ENCODE measurements around the gene FOXQ1. TPM values are rescaled to one million over a fixed set of nuclear protein-coding genes. Genes with fewer than 3 reads are reported as not detected.
A peak's percentile ranks its signal among the peaks of the same experiment; 100 is the strongest.

FOXQ1 gene
- total RNA-seq, 1 experiment from 2014 or later, result 55.8 TPM

DNA sequence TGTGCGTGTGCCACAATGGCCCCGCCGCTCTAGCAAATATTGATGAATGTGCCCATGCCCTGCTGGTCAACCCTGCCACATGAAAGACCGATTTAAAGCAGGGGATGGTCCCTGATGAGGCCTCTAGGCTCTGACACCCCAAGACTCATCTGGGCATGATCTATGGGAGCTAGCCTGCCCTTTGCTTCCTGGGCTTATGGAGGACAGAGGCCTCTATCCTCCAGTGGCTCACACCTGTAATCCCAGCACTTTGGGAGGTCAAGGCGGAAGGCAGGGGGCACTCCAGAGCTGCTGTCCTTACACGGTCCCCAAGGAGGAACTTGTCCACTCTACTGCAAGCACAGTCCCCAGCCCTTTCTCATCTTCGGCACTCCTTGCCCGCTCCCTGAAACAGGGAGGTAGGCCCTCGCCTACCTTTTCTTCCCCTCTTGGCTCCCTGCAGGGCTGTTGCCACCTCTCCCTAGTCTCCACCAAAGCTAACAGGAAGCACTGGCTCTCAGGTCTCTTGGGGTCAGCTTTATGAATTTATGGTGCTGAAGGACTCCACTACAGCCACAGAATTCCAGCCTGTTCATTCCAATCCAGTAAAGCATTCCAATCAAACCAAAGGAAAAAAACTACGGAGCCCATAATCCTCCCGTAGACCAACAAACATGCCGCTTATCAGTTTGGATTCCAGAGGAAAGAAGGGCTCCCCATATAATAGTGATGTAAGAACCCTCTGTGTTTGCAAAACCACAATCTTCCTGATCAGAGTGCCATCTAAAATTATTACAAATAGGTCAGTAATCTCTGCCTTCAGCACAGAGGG, 48.7 kb upstream of the FOXQ1 start:
- Histone ChIP-seq H2AFZ (peak overlapping the region; percentile 48; the same call in 1 of the 2 replicates), H3K4me1 (replicated peaks; ENCODE audit: insufficient read depth) (peaks cover 38% of the 10 kb centered on the region), H3K27ac (peak overlapping the region; percentile 72), H3F3A (ENCODE audit: insufficient read depth, low read depth) (peaks cover 15% of the 10 kb centered on the region), H4K20me1 (ENCODE audit: insufficient read depth) (no peaks in the 10 kb centered on the region), H3K36me3 (ENCODE audit: low read depth) (no peaks in the 10 kb centered on the region), H3K27me3 (ENCODE audit: insufficient read depth, low read depth) (no peaks in the 10 kb centered on the region), H3K9me3 (ENCODE audit: insufficient read depth, low read depth) (no peaks in the 10 kb centered on the region), H3K79me2 (ENCODE audit: low read depth) (no peaks in the 10 kb centered on the region), H3K4me2 (peak overlapping the region; percentile 28; the same call in 1 of the 2 replicates), H3K4me3 (no peak overlapping the region), H3K9me2 (ENCODE audit: insufficient read depth) (no peaks in the 10 kb centered on the region)
- DNase-seq, result peak in 1 of 2 experiments; percentile 64
- ChIA-PET POLR2A (ENCODE audit: unreplicated experiment) (no interaction called here), CTCF (no interaction called here)
- no TSS peak for BruUV-seq (replicated peaks)
- intact Hi-C loops (cut with micrococcal nuclease; ENCODE audit: unreplicated experiment), result no loop called here
- no peak for TF ChIP-seq EZH2 (IDR thresholded peaks at IDR 0.05; ENCODE audit: low read depth)
- TF ChIP-seq, protein P1, sequence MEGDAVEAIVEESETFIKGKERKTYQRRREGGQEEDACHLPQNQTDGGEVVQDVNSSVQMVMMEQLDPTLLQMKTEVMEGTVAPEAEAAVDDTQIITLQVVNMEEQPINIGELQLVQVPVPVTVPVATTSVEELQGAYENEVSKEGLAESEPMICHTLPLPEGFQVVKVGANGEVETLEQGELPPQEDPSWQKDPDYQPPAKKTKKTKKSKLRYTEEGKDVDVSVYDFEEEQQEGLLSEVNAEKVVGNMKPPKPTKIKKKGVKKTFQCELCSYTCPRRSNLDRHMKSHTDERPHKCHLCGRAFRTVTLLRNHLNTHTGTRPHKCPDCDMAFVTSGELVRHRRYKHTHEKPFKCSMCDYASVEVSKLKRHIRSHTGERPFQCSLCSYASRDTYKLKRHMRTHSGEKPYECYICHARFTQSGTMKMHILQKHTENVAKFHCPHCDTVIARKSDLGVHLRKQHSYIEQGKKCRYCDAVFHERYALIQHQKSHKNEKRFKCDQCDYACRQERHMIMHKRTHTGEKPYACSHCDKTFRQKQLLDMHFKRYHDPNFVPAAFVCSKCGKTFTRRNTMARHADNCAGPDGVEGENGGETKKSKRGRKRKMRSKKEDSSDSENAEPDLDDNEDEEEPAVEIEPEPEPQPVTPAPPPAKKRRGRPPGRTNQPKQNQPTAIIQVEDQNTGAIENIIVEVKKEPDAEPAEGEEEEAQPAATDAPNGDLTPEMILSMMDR (conservative IDR thresholded peaks at IDR 0.05), result 0 out of 2 replicates have a peak, but pooled peaks have one; percentile 22

DNA sequence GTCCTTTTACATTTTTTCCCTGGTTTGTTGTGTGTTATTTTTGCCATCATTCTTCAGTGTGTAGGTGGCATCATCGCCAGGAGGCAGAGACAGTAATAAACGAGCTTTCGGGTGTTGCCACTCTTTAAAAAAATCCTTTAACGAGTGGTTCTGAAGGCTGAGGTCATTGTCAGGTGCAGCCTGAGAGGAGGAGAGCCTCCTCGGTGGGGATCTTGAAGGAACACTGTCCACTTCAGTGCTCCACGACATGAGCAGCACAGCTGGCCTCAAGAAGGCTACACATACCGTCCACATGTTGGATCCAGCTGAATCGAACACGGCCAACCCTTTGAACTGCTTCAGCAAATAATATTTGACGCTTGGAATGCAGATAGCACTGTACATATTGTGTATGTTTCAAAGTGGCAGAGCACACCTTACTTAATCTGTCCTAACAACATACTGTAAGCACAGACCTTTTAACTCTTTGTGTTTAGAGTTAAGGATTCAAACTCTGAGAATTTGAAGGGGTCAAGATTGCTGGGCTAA, 48.0 kb upstream of the FOXQ1 start:
- Histone ChIP-seq H3K27ac (peak overlapping the region; percentile 72), H3F3A (ENCODE audit: insufficient read depth, low read depth) (peaks cover 15% of the 10 kb centered on the region), H3K9me2 (ENCODE audit: insufficient read depth) (no peaks in the 10 kb centered on the region), H3K4me1 (replicated peaks; ENCODE audit: insufficient read depth) (peaks cover 45% of the 10 kb centered on the region), H3K79me2 (ENCODE audit: low read depth) (no peaks in the 10 kb centered on the region), H3K27me3 (ENCODE audit: insufficient read depth, low read depth) (no peaks in the 10 kb centered on the region), H3K36me3 (ENCODE audit: low read depth) (no peaks in the 10 kb centered on the region), H3K4me2 (peak overlapping the region; percentile 28; the same call in 1 of the 2 replicates), H4K20me1 (ENCODE audit: insufficient read depth) (no peaks in the 10 kb centered on the region), H2AFZ (0 out of 2 replicates have a peak overlapping the region, but pooled peaks have one; percentile 48), H3K9me3 (ENCODE audit: insufficient read depth, low read depth) (no peaks in the 10 kb centered on the region), H3K4me3 (no peak overlapping the region)
- intact Hi-C loops (cut with micrococcal nuclease; ENCODE audit: unreplicated experiment), result no loop called here
- TF ChIP-seq, protein P1 (conservative IDR thresholded peaks at IDR 0.05), result no peak
- no peak for TF ChIP-seq EZH2 (IDR thresholded peaks at IDR 0.05; ENCODE audit: low read depth)
- BruUV-seq (replicated peaks), result no TSS peak
- CTCF ChIA-PET, result no interaction called here
- POLR2A ChIA-PET (ENCODE audit: unreplicated experiment), result no interaction called here
- DNase-seq, result no peak

- POLR2A ChIA-PET (ENCODE audit: unreplicated experiment), result no interaction called here
- peaks cover 15% of the 10 kb centered on the region for H3F3A ChIP-seq (ENCODE audit: insufficient read depth, low read depth)
- intact Hi-C loops (cut with micrococcal nuclease; ENCODE audit: unreplicated experiment), result no loop called here
These were observed 47.1 kb upstream of the FOXQ1 start for GRCh38 chr6:1264619-1265445.

More at GRCh38 chr6:1264619-1265445, 47.1 kb upstream of the FOXQ1 start:
- no peaks in the 10 kb centered on the region for H3K9me2 ChIP-seq (ENCODE audit: insufficient read depth)
- H3K27ac ChIP-seq, result no peak overlapping the region
- H3K4me1 ChIP-seq (replicated peaks; ENCODE audit: insufficient read depth), result peaks cover 47% of the 10 kb centered on the region
- BruUV-seq (replicated peaks), result no TSS peak
- H4K20me1 ChIP-seq (ENCODE audit: insufficient read depth), result no peaks in the 10 kb centered on the region
- no peak for DNase-seq
- H3K4me3 ChIP-seq, result no peak overlapping the region
- CTCF ChIA-PET, result no interaction called here
- H3K79me2 ChIP-seq (ENCODE audit: low read depth), result no peaks in the 10 kb centered on the region
- H3K9me3 ChIP-seq (ENCODE audit: insufficient read depth, low read depth), result no peaks in the 10 kb centered on the region
- H3K27me3 ChIP-seq (ENCODE audit: insufficient read depth, low read depth), result no peaks in the 10 kb centered on the region
- no peak for TF ChIP-seq EZH2 (IDR thresholded peaks at IDR 0.05; ENCODE audit: low read depth)
- TF ChIP-seq, protein P1 (conservative IDR thresholded peaks at IDR 0.05), result no peak
- H3K4me2 ChIP-seq, result no peak overlapping the region
- H2AFZ ChIP-seq, result no peak overlapping the region
- no peaks in the 10 kb centered on the region for H3K36me3 ChIP-seq (ENCODE audit: low read depth)

Measured in PC-9 (cell line).